GM23338 (cell line): ENCODE data around the gene SRSF2.
"Not testable (repeated sequence)": the region's sequence is repeated elsewhere in the genome, so short reads cannot be mapped to it uniquely, and the experiment has no call there.

Experiments used
- CREB1 ChIP-seq: fragments of 250-450 bp; sonication (Bioruptor Pico); IDR thresholded peaks from 2 replicates; pipeline ENCODE4 v1.5.0; 2020; ENCODE audit warnings: low read depth, mild to moderate bottlenecking, moderate library complexity
- ETS1 ChIP-seq: IDR thresholded peaks from 2 replicates; pipeline ENCODE4 v1.6.1; 2016; ENCODE audit warnings: antibody characterized with exemption
- EZH2 ChIP-seq: fragments of 200-600 bp; sonication (generic); IDR thresholded peaks from one replicate; pipeline ENCODE4 v1.8.0; 2017; ENCODE audit warnings: antibody characterized with exemption, mild to moderate bottlenecking, low read depth; ENCODE audit not compliant: unreplicated experiment
- EZH2phosphoT487 ChIP-seq: fragments of 200-600 bp; sonication (generic); IDR thresholded peaks from one replicate; pipeline ENCODE4 v1.8.1; 2018; ENCODE audit warnings: antibody characterized with exemption; ENCODE audit not compliant: unreplicated experiment
- JUNB ChIP-seq: IDR thresholded peaks from one replicate; pipeline ENCODE4 v1.6.1; 2016; ENCODE audit warnings: antibody characterized with exemption; ENCODE audit not compliant: unreplicated experiment
- POLR2AphosphoS5 ChIP-seq: IDR thresholded peaks from 2 replicates; pipeline ENCODE4 v1.6.1; 2016; ENCODE audit warnings: antibody characterized with exemption, low read depth
- STAT1 ChIP-seq: IDR thresholded peaks from one replicate; pipeline ENCODE4 v1.6.1; 2016; ENCODE audit warnings: antibody characterized with exemption; ENCODE audit not compliant: unreplicated experiment
- ZNF114 ChIP-seq: fragments of 250-450 bp; sonication (Bioruptor Pico); IDR thresholded peaks from 2 replicates; pipeline ENCODE4 v1.5.0; 2020; ENCODE audit warnings: mild to moderate bottlenecking, moderate library complexity
- ZNF331 ChIP-seq: fragments of 250-450 bp; sonication (Bioruptor Pico); IDR thresholded peaks from 2 replicates; pipeline ENCODE4 v1.5.0; 2020; ENCODE audit warnings: low read depth, mild to moderate bottlenecking, moderate library complexity
- TF ChIP-seq, protein P1 (sequence below), 2 experiments: fragments of 200-600 bp in 1 of 2; sonication (generic) in 1 of 2; conservative IDR thresholded peaks; 2 replicates each; pipeline versions ENCODE4 v1.5.1 to v1.6.1; 2016 to 2017; ENCODE audit warnings: antibody characterized with exemption in 2 of 2, low read depth in 2 of 2, mild to moderate bottlenecking in 2 of 2, moderate library complexity in 1 of 2
- TF ChIP-seq, protein P2 (sequence below): IDR thresholded peaks from one replicate; pipeline ENCODE4 v1.6.1; 2018; ENCODE audit warnings: antibody characterized with exemption; ENCODE audit not compliant: unreplicated experiment

- TF ChIP-seq, protein P1, sequence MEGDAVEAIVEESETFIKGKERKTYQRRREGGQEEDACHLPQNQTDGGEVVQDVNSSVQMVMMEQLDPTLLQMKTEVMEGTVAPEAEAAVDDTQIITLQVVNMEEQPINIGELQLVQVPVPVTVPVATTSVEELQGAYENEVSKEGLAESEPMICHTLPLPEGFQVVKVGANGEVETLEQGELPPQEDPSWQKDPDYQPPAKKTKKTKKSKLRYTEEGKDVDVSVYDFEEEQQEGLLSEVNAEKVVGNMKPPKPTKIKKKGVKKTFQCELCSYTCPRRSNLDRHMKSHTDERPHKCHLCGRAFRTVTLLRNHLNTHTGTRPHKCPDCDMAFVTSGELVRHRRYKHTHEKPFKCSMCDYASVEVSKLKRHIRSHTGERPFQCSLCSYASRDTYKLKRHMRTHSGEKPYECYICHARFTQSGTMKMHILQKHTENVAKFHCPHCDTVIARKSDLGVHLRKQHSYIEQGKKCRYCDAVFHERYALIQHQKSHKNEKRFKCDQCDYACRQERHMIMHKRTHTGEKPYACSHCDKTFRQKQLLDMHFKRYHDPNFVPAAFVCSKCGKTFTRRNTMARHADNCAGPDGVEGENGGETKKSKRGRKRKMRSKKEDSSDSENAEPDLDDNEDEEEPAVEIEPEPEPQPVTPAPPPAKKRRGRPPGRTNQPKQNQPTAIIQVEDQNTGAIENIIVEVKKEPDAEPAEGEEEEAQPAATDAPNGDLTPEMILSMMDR (conservative IDR thresholded peaks at IDR 0.05; ENCODE audit: low read depth in 2 of 2) = not testable (repeated sequence)
- TF ChIP-seq, protein P2, sequence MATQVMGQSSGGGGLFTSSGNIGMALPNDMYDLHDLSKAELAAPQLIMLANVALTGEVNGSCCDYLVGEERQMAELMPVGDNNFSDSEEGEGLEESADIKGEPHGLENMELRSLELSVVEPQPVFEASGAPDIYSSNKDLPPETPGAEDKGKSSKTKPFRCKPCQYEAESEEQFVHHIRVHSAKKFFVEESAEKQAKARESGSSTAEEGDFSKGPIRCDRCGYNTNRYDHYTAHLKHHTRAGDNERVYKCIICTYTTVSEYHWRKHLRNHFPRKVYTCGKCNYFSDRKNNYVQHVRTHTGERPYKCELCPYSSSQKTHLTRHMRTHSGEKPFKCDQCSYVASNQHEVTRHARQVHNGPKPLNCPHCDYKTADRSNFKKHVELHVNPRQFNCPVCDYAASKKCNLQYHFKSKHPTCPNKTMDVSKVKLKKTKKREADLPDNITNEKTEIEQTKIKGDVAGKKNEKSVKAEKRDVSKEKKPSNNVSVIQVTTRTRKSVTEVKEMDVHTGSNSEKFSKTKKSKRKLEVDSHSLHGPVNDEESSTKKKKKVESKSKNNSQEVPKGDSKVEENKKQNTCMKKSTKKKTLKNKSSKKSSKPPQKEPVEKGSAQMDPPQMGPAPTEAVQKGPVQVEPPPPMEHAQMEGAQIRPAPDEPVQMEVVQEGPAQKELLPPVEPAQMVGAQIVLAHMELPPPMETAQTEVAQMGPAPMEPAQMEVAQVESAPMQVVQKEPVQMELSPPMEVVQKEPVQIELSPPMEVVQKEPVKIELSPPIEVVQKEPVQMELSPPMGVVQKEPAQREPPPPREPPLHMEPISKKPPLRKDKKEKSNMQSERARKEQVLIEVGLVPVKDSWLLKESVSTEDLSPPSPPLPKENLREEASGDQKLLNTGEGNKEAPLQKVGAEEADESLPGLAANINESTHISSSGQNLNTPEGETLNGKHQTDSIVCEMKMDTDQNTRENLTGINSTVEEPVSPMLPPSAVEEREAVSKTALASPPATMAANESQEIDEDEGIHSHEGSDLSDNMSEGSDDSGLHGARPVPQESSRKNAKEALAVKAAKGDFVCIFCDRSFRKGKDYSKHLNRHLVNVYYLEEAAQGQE = not testable (repeated sequence)
- TF ChIP-seq POLR2AphosphoS5; ZNF331 (CRISPR knock-in tag); EZH2phosphoT487; JUNB; EZH2; ZNF114; CREB1 (CRISPR knock-in tag); ETS1; STAT1: not testable (repeated sequence)
Observed at GRCh38 chr17:76698466-76698977, 38.6 kb downstream of the SRSF2 start.
